Brain microvascular endothelial cell (primary cell): ENCODE results near the gene LRRC56.

ENCODE experiments used
- DNase-seq: peaks from one replicate; pipeline ENCODE4 v3.0.0-alpha.2; 2020
- H3K27ac ChIP-seq: fragments of 250-450 bp; sonication (Bioruptor Pico); 2 replicates; pipeline ENCODE4 v1.5.1; 2020; ENCODE audit warnings: mild to moderate bottlenecking, moderate library complexity
- H3K27me3 ChIP-seq: fragments of 250-450 bp; sonication (Bioruptor Pico); replicated peaks from 2 replicates; pipeline ENCODE4 v1.5.1; 2020; ENCODE audit warnings: mild to moderate bottlenecking
- H3K36me3 ChIP-seq: fragments of 250-450 bp; sonication (Bioruptor Pico); replicated peaks from 2 replicates; pipeline ENCODE4 v1.5.1; 2020; ENCODE audit warnings: mild to moderate bottlenecking
- H3K4me3 ChIP-seq: 2 replicates; pipeline ENCODE4 v1.5.1; 2011; ENCODE audit warnings: low read depth, mild to moderate bottlenecking, control low read depth, low read length, moderate library complexity
- CTCF ChIP-seq: IDR thresholded peaks from 2 replicates; pipeline ENCODE4 v1.5.1; 2011; ENCODE audit warnings: low read depth, mild to moderate bottlenecking, moderate library complexity, low read length, control low read depth, inconsistent platforms; ENCODE audit errors: missing control alignments
- in situ Hi-C: cut with HindIII; loops from 2 replicates; pipeline ENCODE4 v1.10.0; 2017; ENCODE audit warnings: low sequenced_read_pairs, low pct_ligation_motif_present

The LRRC56 gene

GRCh38 chr11:489610-490185 is 47.6 kb upstream of the LRRC56 start:
- no peak for TF ChIP-seq CTCF
- no peaks in the 10 kb centered on the region for H3K27me3 ChIP-seq
- peaks cover 37% of the 10 kb centered on the region for H3K36me3 ChIP-seq
- H3K4me3 ChIP-seq: no peak overlapping the region
- in situ Hi-C loops: no loop called here
- H3K27ac ChIP-seq: no peak overlapping the region
- DNase-seq: no peak

- Histone ChIP-seq H3K27me3 (no peaks in the 10 kb centered on the region), H3K27ac (no peak overlapping the region), H3K36me3 (peaks cover 43% of the 10 kb centered on the region), H3K4me3 (no peak overlapping the region)
- TF ChIP-seq CTCF: no peak
- in situ Hi-C loops: no loop called here
- no peak for DNase-seq
These were observed 47.0 kb upstream of the LRRC56 start for GRCh38 chr11:490186-490929.

GRCh38 chr11:490930-491260 is 46.4 kb upstream of the LRRC56 start:
- no peak overlapping the region for H3K4me3 ChIP-seq
- no peak for TF ChIP-seq CTCF
- in situ Hi-C loops: no loop called here
- peaks cover 46% of the 10 kb centered on the region for H3K36me3 ChIP-seq
- no peak overlapping the region for H3K27ac ChIP-seq
- no peaks in the 10 kb centered on the region for H3K27me3 ChIP-seq
- DNase-seq: no peak

GRCh38 chr11:491358-491757 is 46.0 kb upstream of the LRRC56 start:
- DNase-seq: no peak
- H3K4me3 ChIP-seq: no peak overlapping the region
- no peaks in the 10 kb centered on the region for H3K27me3 ChIP-seq
- in situ Hi-C loops: no loop called here
- H3K36me3 ChIP-seq: peaks cover 51% of the 10 kb centered on the region
- no peak overlapping the region for H3K27ac ChIP-seq
- no peak for TF ChIP-seq CTCF

GRCh38 chr11:492427-493226 is 44.7 kb upstream of the LRRC56 start:
- Histone ChIP-seq H3K27ac (no peak overlapping the region), H3K36me3 (peaks cover 62% of the 10 kb centered on the region), H3K27me3 (no peaks in the 10 kb centered on the region), H3K4me3 (no peak overlapping the region)
- in situ Hi-C loops: no loop called here
- DNase-seq: no peak
- TF ChIP-seq CTCF: no peak
